A673 (cell line): ENCODE data around the gene TMEM238. TPM values are rescaled to one million over a fixed set of nuclear protein-coding genes. Genes with fewer than 3 reads are reported as not detected.
A peak's percentile ranks its signal among the peaks of the same experiment; 100 is the strongest.
"Not testable (repeated sequence)": the region's sequence is repeated elsewhere in the genome, so short reads cannot be mapped to it uniquely, and the experiment has no call there.

Experiments used
- BruUV-seq: library from RNA; stranded (reverse); fragments of 400-500 nt; replicated peaks from 2 replicates; lab custom pipeline; 2021; lab: Mats Ljungman, UMichigan
- CTCF ChIA-PET: fragments of 300-600 bp; sonication (Branson Sonifier 250); formaldehyde crosslinking; loops from one replicate; lab custom pipeline; 2022; ENCODE audit warnings: antibody characterized with exemption; lab: Charles Lee
- POLR2A ChIA-PET: fragments of 300-600 bp; sonication (Branson Sonifier 250); formaldehyde crosslinking; loops from one replicate; lab custom pipeline; 2022; ENCODE audit warnings: antibody characterized with exemption; ENCODE audit not compliant: low non-redundant PET; lab: Charles Lee
- DNase-seq: peaks from one replicate; pipeline ENCODE4 v3.0.0-alpha.2; 2015; ENCODE audit warnings: low spot score
- H3K27ac ChIP-seq: fragments of 200-600 bp; sonication (generic); 2 replicates; pipeline ENCODE4 v1.5.1; 2016; ENCODE audit warnings: mixed run types, low read depth, mild to moderate bottlenecking, mixed read lengths, antibody characterized with exemption, low read length; ENCODE audit not compliant: poor library complexity, severe bottlenecking
- H3K27me3 ChIP-seq: fragments of 200-600 bp; sonication (generic); replicated peaks from 2 replicates; pipeline ENCODE4 v1.6.1; 2017; ENCODE audit warnings: mixed run types, low read depth, mild to moderate bottlenecking, mixed read lengths, antibody characterized with exemption, low read length; ENCODE audit not compliant: insufficient read depth, poor library complexity
- H3K36me3 ChIP-seq: fragments of 200-600 bp; sonication (generic); 2 replicates; pipeline ENCODE4 v1.6.1; 2016; ENCODE audit warnings: mixed run types, mild to moderate bottlenecking, mixed read lengths, antibody characterized with exemption, low read length; ENCODE audit not compliant: insufficient read depth, poor library complexity, severe bottlenecking
- H3K4me1 ChIP-seq: fragments of 200-600 bp; sonication (generic); 2 replicates; pipeline ENCODE4 v1.6.1; 2017; ENCODE audit warnings: mixed run types, mild to moderate bottlenecking, mixed read lengths, antibody characterized with exemption, low read length; ENCODE audit not compliant: insufficient read depth, poor library complexity, severe bottlenecking
- H3K4me3 ChIP-seq: fragments of 200-600 bp; sonication (generic); 2 replicates; pipeline ENCODE4 v1.5.1; 2016; ENCODE audit warnings: low read depth, mixed run types, mild to moderate bottlenecking, mixed read lengths, low read length; ENCODE audit not compliant: poor library complexity, severe bottlenecking
- H3K9me3 ChIP-seq: fragments of 200-600 bp; sonication (generic); 2 replicates; pipeline ENCODE4 v1.6.1; 2016; ENCODE audit warnings: mixed run types, low read depth, mild to moderate bottlenecking, mixed read lengths, antibody characterized with exemption, low read length; ENCODE audit not compliant: poor library complexity, severe bottlenecking
- EZH2 ChIP-seq: fragments of 200-600 bp; sonication (generic); IDR thresholded peaks from 2 replicates; pipeline ENCODE4 v1.6.1; 2017; ENCODE audit warnings: borderline replicate concordance, low read depth, mild to moderate bottlenecking, mixed read lengths, antibody characterized with exemption, low read length; ENCODE audit not compliant: poor library complexity, severe bottlenecking
- intact Hi-C: fragments of 100-400 bp; cut with micrococcal nuclease; formaldehyde crosslinking; loops from one replicate; pipeline ENCODE4 v1.10.0; 2022; ENCODE audit not compliant: unreplicated experiment
- total RNA-seq: library from RNA; stranded (reverse); gene quantifications from 2 replicates; pipeline ENCODE4 v1.2.3, GENCODE V29; 2021
- TF ChIP-seq, protein P1 (sequence below): fragments of 300-800, 200-600 bp; sonication (generic); conservative IDR thresholded peaks from 2 replicates; pipeline ENCODE4 v1.5.1; 2017; ENCODE audit warnings: low read depth, mild to moderate bottlenecking, antibody characterized with exemption, low read length, moderate library complexity, mixed read lengths

TMEM238 gene
- total RNA-seq, 1 experiment from 2014 or later = 0.69 TPM

DNA sequence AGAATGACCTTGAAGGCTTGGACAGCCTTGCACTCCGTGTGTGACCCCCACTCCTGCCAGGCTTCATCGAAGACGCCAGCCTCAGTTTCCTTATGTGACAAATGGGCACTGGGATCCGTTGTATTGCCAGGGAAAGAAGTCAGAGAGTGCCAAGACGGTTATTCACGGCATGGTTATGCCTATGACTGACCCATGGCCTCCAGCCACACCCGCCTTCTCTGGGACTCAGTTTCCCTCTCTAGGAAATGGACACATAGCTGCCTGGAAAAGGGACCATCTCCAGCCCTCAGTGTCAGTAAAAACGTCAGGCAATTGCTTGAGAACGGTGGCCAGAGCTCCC is 24.4 kb upstream of the TMEM238 start:
- Histone ChIP-seq H3K27me3 (no peaks in the 10 kb centered on the region), H3K9me3 (no peaks in the 10 kb centered on the region), H3K27ac (peak overlapping the region; percentile 100), H3K4me3 (no peak overlapping the region), H3K4me1 (peaks cover 21% of the 10 kb centered on the region), H3K36me3 (peaks cover 32% of the 10 kb centered on the region)
- BruUV-seq = TSS peak; percentile 86
- no peak for DNase-seq
- POLR2A ChIA-PET = interaction anchor here (0.6 kb wide), 1 partner anchor 39 kb away, joined by 24 read pairs; no protein-coding TSS in a partner anchor
- TF ChIP-seq, protein P1, sequence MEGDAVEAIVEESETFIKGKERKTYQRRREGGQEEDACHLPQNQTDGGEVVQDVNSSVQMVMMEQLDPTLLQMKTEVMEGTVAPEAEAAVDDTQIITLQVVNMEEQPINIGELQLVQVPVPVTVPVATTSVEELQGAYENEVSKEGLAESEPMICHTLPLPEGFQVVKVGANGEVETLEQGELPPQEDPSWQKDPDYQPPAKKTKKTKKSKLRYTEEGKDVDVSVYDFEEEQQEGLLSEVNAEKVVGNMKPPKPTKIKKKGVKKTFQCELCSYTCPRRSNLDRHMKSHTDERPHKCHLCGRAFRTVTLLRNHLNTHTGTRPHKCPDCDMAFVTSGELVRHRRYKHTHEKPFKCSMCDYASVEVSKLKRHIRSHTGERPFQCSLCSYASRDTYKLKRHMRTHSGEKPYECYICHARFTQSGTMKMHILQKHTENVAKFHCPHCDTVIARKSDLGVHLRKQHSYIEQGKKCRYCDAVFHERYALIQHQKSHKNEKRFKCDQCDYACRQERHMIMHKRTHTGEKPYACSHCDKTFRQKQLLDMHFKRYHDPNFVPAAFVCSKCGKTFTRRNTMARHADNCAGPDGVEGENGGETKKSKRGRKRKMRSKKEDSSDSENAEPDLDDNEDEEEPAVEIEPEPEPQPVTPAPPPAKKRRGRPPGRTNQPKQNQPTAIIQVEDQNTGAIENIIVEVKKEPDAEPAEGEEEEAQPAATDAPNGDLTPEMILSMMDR = no peak
- no peak for TF ChIP-seq EZH2
- intact Hi-C loops = loop anchor here (5.0 kb wide), 1 partner anchor 194 kb away; the partner anchor contains the start of gene ZNF524
- CTCF ChIA-PET = no interaction called here

DNA sequence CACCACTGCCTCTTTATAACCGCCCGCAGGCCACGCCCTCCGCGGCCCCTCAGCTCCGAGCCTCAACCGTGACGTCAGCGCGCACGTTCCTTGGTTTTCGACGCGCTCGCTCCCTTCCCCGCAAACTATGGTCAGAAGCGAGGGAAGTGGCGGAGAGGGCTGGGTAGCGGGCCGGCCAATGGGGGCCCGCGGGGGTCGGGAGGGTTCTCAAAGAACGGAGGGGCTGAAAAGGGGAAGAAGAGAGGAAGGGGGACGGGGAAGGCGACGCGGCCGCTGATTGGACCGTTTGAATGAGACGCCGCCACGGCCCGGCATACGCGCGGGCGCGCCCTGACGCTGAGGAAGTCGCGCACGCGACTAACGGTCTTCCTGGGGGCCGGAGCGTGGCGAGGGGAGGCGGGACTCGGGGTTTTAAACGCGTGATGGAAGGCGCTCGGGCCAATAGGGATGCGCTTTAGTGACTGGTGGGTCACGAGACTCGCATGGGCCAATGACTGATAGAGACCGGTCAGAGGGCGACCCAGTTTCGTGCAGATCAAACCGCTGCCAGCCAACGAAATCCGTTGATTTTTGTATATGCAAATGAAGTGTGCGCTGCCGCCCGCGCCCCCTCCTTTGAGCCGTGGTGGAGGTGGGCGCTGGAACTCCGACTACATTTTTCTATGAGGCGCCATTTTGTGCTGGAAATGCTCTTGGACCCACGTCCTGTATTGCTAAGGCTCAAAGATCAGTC is 23.9 kb upstream of the TMEM238 start:
- POLR2A ChIA-PET = interaction anchor here (0.6 to 0.9 kb wide), 5 partner anchors 17 to 149 kb away, joined by 3 to 24 read pairs (median 8); partner anchors contain the start of gene PPP6R1
- peak overlapping the region; percentile 98 for H3K4me3 ChIP-seq
- peak; percentile 100 for DNase-seq
- no peaks in the 10 kb centered on the region for H3K27me3 ChIP-seq
- H3K36me3 ChIP-seq = peaks cover 37% of the 10 kb centered on the region
- TF ChIP-seq, protein P1 = no peak
- no peak for TF ChIP-seq EZH2
- no peaks in the 10 kb centered on the region for H3K9me3 ChIP-seq
- CTCF ChIA-PET = interaction anchor here (0.5 to 0.7 kb wide), 4 partner anchors 10 to 318 kb away, joined by 3 read pairs; no protein-coding TSS in a partner anchor
- intact Hi-C loops = loop anchor here (5.0 kb wide), 1 partner anchor 194 kb away; the partner anchor contains the start of gene ZNF524
- BruUV-seq = no TSS peak
- H3K27ac ChIP-seq = peak overlapping the region; percentile 100
- peaks cover 23% of the 10 kb centered on the region for H3K4me1 ChIP-seq

DNA sequence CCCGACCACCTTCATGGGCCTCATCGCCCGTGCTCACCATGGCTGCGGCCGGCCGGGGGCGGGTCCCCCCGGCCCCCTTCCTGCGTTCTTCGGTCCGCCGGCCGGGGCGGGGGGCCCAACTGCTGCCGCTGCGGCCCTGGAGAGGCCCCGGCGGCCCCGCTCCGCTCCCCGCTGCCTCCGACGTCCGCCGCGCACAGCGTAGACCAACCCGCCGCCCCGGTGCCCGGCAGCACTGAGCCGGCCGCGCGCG is 23.4 kb upstream of the TMEM238 start, which contains the start of gene UBE2S:
TSS of gene UBE2S (minus strand) at position 239 of the 250 bp plus-strand sequence. CDS start at position 40, 199 bp downstream.
- Histone ChIP-seq H3K4me1 (peaks cover 25% of the 10 kb centered on the region), H3K4me3 (peak within 1 kb of the TSS; percentile 98), H3K27ac (peak within 1 kb of the TSS; percentile 100), H3K36me3 (peaks cover 42% of the 10 kb centered on the region)
- not testable (repeated sequence) for DNase-seq, H3K9me3 ChIP-seq, H3K27me3 ChIP-seq, BruUV-seq
- CTCF ChIA-PET = interaction anchor here (0.6 to 0.7 kb wide), 2 partner anchors 10 to 223 kb away, joined by 3 read pairs; no protein-coding TSS in a partner anchor
- POLR2A ChIA-PET = interaction anchor here (0.6 to 0.9 kb wide), 4 partner anchors 17 to 149 kb away, joined by 3 to 12 read pairs (median 6); partner anchors contain the start of gene PPP6R1
- intact Hi-C loops = loop anchor here (5.0 kb wide), 1 partner anchor 195 kb away; the partner anchor contains the start of gene ZNF524
